Brain microvascular endothelial cell (primary cell): Measurements from ENCODE around the gene CNNM1.
A peak's percentile ranks its signal among the peaks of the same experiment; 100 is the strongest.

ENCODE experiments used
- DNase-seq: peaks from one replicate; pipeline ENCODE4 v3.0.0-alpha.2; 2020
- H3K27ac ChIP-seq: fragments of 250-450 bp; sonication (Bioruptor Pico); 2 replicates; pipeline ENCODE4 v1.5.1; 2020; ENCODE audit warnings: mild to moderate bottlenecking, moderate library complexity
- H3K27me3 ChIP-seq: fragments of 250-450 bp; sonication (Bioruptor Pico); replicated peaks from 2 replicates; pipeline ENCODE4 v1.5.1; 2020; ENCODE audit warnings: mild to moderate bottlenecking
- H3K36me3 ChIP-seq: fragments of 250-450 bp; sonication (Bioruptor Pico); replicated peaks from 2 replicates; pipeline ENCODE4 v1.5.1; 2020; ENCODE audit warnings: mild to moderate bottlenecking
- H3K4me3 ChIP-seq: 2 replicates; pipeline ENCODE4 v1.5.1; 2011; ENCODE audit warnings: low read depth, mild to moderate bottlenecking, control low read depth, low read length, moderate library complexity
- in situ Hi-C: cut with HindIII; loops from 2 replicates; pipeline ENCODE4 v1.10.0; 2017; ENCODE audit warnings: low sequenced_read_pairs, low pct_ligation_motif_present
- TF ChIP-seq, protein P1 (sequence below): IDR thresholded peaks from 2 replicates; pipeline ENCODE4 v1.5.1; 2011; ENCODE audit warnings: low read depth, mild to moderate bottlenecking, moderate library complexity, low read length, control low read depth, inconsistent platforms; ENCODE audit errors: missing control alignments

The CNNM1 gene

DNA sequence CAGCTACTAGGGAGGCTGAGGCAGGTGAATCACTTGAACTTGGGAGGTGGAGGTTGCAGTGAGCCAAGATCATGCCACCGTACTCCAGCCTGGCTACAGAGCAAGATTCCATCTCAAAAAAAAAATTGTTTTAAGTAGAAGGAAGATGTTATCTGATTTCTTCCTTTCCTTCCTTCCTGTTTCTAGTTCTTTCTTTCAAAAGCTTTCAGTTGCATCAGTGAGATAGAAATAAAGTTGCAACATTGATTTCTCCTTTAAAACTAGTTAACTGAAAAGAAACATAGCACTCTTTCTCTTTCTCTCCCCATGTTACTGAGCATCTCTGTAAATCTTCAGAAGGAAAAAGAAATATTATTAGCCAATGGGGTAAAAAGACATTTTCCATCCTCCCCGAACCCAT is 37.5 kb downstream of the CNNM1 start:
- TF ChIP-seq, protein P1, sequence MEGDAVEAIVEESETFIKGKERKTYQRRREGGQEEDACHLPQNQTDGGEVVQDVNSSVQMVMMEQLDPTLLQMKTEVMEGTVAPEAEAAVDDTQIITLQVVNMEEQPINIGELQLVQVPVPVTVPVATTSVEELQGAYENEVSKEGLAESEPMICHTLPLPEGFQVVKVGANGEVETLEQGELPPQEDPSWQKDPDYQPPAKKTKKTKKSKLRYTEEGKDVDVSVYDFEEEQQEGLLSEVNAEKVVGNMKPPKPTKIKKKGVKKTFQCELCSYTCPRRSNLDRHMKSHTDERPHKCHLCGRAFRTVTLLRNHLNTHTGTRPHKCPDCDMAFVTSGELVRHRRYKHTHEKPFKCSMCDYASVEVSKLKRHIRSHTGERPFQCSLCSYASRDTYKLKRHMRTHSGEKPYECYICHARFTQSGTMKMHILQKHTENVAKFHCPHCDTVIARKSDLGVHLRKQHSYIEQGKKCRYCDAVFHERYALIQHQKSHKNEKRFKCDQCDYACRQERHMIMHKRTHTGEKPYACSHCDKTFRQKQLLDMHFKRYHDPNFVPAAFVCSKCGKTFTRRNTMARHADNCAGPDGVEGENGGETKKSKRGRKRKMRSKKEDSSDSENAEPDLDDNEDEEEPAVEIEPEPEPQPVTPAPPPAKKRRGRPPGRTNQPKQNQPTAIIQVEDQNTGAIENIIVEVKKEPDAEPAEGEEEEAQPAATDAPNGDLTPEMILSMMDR = no peak
- Histone ChIP-seq H3K27ac (no peak overlapping the region), H3K27me3 (no peaks in the 10 kb centered on the region), H3K36me3 (no peaks in the 10 kb centered on the region), H3K4me3 (no peak overlapping the region)
- in situ Hi-C loops = no loop called here
- DNase-seq = no peak

DNA sequence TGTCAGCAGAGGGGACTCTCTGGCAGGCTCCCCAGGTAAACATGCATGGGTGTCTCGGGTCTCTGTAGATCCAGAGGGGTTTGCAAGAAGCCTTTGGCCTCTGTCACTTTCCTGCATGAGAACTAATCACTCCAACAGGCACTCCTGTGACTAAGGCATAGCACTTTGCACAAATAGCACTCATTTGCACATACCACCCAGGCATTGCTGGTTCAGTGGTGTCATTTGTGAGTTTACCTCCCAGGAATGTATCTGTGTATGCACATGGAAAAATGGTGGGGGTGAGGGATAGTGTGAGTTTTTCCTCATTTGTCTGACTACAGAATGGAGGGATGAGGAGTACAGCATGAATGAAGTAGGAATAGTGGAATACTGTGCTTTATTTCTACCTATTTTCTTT is 39.5 kb downstream of the CNNM1 start:
- Histone ChIP-seq H3K4me3 (no peak overlapping the region), H3K27me3 (no peaks in the 10 kb centered on the region), H3K27ac (no peak overlapping the region), H3K36me3 (no peaks in the 10 kb centered on the region)
- TF ChIP-seq, protein P1 = no peak
- no peak for DNase-seq
- in situ Hi-C loops = no loop called here

DNA sequence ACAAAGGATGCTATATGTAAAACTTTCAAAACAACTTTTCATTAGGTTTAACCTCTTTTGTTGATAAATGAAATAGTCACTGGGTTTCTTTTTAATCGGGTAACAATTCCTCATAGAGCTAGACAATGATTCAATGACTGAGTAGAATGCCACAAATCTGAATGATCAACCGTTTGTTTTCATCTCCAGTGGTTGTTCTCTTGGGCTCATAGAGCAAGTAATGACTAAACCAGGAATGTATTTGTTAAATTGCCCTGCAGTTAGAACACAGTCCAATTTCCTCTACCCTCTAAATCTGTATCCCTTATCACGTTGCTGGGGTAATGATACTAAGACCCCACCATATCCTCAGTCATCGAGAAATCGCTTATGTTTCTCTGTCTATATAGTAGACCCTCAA is 40.0 kb downstream of the CNNM1 start:
- no peaks in the 10 kb centered on the region for H3K36me3 ChIP-seq
- DNase-seq = no peak
- no peak overlapping the region for H3K4me3 ChIP-seq
- TF ChIP-seq, protein P1 = no peak
- H3K27ac ChIP-seq = no peak overlapping the region
- H3K27me3 ChIP-seq = no peaks in the 10 kb centered on the region
- in situ Hi-C loops = no loop called here

DNA sequence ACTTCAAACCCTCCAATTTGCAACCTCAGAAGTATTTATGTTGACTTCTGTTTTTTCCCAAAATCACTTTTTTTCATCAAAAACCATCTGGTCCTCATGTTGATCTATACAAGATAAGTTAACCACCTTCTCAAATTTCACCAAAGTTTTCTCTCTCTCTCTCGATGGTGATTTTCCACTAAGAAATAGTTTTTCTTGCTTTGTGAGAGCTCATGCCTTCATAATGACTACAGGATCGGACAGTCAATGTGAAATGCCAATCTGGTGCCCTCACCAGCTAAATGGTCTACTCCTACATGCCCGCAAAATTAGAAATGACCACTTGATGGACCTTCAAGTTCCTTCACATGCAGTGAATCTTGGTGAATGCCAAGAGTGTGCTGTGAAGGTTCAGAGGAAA is 40.4 kb downstream of the CNNM1 start:
- TF ChIP-seq, protein P1 = no peak
- Histone ChIP-seq H3K27me3 (no peaks in the 10 kb centered on the region), H3K36me3 (no peaks in the 10 kb centered on the region), H3K27ac (no peak overlapping the region), H3K4me3 (no peak overlapping the region)
- no peak for DNase-seq
- in situ Hi-C loops = no loop called here

DNA sequence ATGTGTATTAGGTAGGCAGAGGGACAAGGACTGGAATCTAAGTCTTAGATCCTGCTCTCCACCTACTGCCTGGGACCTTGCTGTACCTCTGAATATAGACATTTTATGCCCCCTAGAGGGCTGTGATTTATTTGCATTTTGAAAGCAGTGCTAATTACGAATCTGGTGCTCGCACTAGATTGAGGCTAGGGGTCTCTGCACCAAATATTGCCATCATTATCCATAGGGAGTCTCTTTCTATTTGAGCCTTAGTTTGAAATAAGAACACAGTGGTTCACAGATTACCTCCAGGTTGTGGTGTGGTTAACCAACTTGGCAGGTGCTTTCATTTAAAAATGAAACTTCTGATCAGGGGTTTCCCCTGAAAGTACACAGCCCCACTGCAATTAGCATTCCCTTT is 41.8 kb downstream of the CNNM1 start:
- Histone ChIP-seq H3K36me3 (no peaks in the 10 kb centered on the region), H3K27me3 (no peaks in the 10 kb centered on the region), H3K27ac (no peak overlapping the region), H3K4me3 (no peak overlapping the region)
- in situ Hi-C loops = no loop called here
- TF ChIP-seq, protein P1 = peak; percentile 55
- DNase-seq = no peak

DNA sequence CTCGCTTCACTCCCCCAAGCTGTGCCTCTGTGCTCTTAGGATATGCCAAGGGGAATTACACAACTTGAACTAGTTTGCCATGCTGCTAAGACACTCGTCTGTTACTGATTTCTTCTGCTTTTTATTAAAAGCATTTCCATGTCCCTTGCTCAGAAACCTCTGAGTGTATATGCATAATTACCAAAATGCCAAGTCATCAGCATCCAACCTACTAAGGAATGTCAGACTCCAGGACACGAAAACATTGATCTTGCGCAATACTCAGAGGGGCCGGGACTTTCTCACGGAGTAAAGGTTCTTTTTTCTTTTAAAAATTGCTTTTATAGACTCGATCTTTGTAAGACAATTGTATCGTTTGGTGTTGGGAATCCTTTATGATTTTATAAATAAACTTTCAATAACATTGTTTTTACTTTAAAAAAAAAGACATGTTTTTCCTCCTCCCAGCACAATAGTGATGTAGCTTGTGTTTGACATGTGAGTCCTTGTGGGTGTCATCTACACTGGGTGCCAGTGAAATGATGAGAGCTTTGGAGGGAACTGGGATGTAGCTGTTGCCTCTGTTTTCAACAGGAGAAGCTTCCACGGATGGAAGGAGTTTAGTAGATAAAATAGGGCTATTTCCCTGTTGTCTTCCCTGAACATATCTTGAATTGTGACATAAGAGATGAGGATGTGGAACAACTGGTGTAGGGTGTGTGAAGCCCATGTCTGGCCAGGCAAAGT is 43.6 kb downstream of the CNNM1 start:
- Histone ChIP-seq H3K27me3 (no peaks in the 10 kb centered on the region), H3K27ac (no peak overlapping the region), H3K4me3 (no peak overlapping the region), H3K36me3 (no peaks in the 10 kb centered on the region)
- DNase-seq = peak; percentile 21
- TF ChIP-seq, protein P1 = no peak
- in situ Hi-C loops = no loop called here
